BJ (cell line): ENCODE data around the gene APEX2. TPM values are rescaled to one million over a fixed set of nuclear protein-coding genes. Genes with fewer than 3 reads are reported as not detected.

Experiments used
- CTCF ChIA-PET: fragments of 350-600 bp; formaldehyde crosslinking; extraction: SDS; loops from one replicate; lab custom pipeline; 2021; ENCODE audit warnings: antibody characterized with exemption, inconsistent platforms; lab: Yijun Ruan, JAX
- POLR2A ChIA-PET: fragments of 300-600 bp; sonication (Branson Sonifier 250); formaldehyde crosslinking; extraction: SDS; loops from one replicate; lab custom pipeline; 2021; ENCODE audit warnings: antibody characterized with exemption; lab: Charles Lee
- DNase-seq: peaks from one replicate; pipeline ENCODE4 v3.0.0-alpha.2; 2011; ENCODE audit warnings: low read depth
- H3K27me3 ChIP-seq: 2 replicates; pipeline ENCODE4 v1.6.0; 2011; ENCODE audit warnings: low read length; ENCODE audit not compliant: control insufficient read depth, insufficient read depth
- H3K36me3 ChIP-seq: 2 replicates; pipeline ENCODE4 v1.5.1; 2011; ENCODE audit warnings: low read length; ENCODE audit not compliant: control insufficient read depth, insufficient read depth
- H3K4me3 ChIP-seq: 2 replicates; pipeline ENCODE4 v1.5.1; 2011; ENCODE audit warnings: low read depth, mild to moderate bottlenecking, control low read depth, low read length
- polyA plus RNA-seq: library from polyadenylated mRNA; depleted of rRNA; stranded (reverse); fragments of >200 nt; gene quantifications from 2 replicates; pipeline ENCODE4 v1.2.3, GENCODE V29; 2011
- TF ChIP-seq, protein P1 (sequence below): IDR thresholded peaks from 2 replicates; pipeline ENCODE4 v1.5.1; 2011; ENCODE audit warnings: low read depth, mild to moderate bottlenecking, control low read depth, inconsistent platforms, low read length, moderate library complexity; ENCODE audit not compliant: insufficient read depth

The APEX2 gene
- polyA plus RNA-seq, 1 experiment = 23.0 TPM

DNA sequence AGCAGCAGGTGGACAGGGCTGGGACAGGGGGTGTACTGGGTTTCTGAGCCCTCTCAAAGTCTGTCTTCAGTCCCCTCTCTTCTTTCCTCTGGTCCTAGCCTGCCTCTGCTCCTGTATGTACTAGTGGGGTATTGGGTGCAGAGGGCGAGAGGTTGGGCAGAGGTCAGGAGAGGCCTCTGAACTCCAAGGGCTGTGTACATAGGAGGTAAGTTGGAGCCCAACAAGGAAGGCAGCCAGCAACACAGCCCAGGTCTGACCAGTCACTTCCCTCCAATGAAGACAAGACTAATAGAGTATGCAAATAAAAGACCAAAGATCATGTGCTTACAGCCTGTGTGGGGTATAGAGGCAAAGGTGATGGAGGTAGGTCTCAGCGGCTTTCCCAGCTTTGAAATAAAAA is 6.1 kb upstream of the APEX2 start, which contains the start of gene PFKFB1:
Gene PFKFB1 (minus strand): TSS at position 90 of the 400 bp plus-strand sequence. CDS start 181 bp downstream, outside the sequence.
- POLR2A ChIA-PET = no interaction called here
- Histone ChIP-seq H3K27me3 (no peaks in the 10 kb centered on the region), H3K36me3 (no peaks in the 10 kb centered on the region), H3K4me3 (no peak within 1 kb of the TSS)
- TF ChIP-seq, protein P1, sequence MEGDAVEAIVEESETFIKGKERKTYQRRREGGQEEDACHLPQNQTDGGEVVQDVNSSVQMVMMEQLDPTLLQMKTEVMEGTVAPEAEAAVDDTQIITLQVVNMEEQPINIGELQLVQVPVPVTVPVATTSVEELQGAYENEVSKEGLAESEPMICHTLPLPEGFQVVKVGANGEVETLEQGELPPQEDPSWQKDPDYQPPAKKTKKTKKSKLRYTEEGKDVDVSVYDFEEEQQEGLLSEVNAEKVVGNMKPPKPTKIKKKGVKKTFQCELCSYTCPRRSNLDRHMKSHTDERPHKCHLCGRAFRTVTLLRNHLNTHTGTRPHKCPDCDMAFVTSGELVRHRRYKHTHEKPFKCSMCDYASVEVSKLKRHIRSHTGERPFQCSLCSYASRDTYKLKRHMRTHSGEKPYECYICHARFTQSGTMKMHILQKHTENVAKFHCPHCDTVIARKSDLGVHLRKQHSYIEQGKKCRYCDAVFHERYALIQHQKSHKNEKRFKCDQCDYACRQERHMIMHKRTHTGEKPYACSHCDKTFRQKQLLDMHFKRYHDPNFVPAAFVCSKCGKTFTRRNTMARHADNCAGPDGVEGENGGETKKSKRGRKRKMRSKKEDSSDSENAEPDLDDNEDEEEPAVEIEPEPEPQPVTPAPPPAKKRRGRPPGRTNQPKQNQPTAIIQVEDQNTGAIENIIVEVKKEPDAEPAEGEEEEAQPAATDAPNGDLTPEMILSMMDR = no peak
- CTCF ChIA-PET = no interaction called here
- DNase-seq = no peak

DNA sequence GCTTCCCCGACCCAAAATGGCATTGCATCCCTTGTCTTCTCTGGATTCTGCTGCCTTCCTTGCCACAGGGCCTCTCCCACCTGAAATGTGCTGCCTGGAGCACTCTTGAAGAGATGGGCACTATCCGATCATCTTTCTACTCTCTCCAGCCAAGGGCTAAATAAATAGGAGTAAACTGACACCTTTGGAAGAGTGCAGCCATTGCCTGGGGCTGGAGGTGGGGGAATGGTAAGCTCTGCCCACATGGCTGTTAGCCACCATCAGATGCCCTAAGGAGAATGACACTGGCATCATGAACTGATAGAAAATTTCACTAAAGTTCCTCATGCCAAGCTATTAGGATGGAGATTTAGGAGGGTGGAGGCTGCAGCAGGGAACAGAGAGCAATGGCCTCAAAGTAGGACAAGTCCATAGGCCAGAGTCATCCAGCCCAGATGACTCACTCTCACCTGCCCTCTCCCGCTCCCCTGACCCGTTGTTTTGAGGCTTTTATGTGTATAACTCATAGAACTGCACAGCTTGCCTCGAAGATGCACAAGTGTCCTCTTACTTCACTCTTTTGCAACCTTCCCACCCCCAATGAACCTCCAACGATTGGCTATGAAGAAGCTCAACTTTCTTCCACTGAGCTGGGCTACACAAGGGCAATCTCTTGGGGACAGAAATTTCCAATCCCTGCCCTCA is 5.4 kb upstream of the APEX2 start:
- ChIA-PET CTCF (no interaction called here), POLR2A (no interaction called here)
- DNase-seq = no peak
- Histone ChIP-seq H3K27me3 (no peaks in the 10 kb centered on the region), H3K36me3 (no peaks in the 10 kb centered on the region), H3K4me3 (no peak overlapping the region)
- TF ChIP-seq, protein P1 = no peak

DNA sequence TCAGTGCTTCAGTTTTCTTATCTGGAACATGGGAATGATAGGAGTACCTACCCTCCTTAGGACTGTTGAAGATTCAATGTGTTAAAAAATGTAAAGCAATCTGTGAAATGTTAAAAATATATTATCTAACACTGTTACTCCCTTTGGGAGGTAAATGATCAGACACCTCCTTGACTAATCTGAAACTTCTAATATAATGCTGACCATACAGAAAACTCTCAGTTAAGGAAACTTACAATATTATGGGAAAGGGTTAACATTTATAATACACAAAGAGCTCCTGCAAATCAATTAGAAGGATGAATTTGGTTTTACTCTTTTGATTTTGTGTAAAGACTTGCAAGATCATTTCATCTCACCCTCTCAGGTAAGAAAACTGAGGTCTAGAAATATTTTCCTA is 4.5 kb upstream of the APEX2 start:
- ChIA-PET CTCF (no interaction called here), POLR2A (no interaction called here)
- TF ChIP-seq, protein P1 = no peak
- Histone ChIP-seq H3K27me3 (no peaks in the 10 kb centered on the region), H3K36me3 (no peaks in the 10 kb centered on the region), H3K4me3 (no peak overlapping the region)
- no peak for DNase-seq

DNA sequence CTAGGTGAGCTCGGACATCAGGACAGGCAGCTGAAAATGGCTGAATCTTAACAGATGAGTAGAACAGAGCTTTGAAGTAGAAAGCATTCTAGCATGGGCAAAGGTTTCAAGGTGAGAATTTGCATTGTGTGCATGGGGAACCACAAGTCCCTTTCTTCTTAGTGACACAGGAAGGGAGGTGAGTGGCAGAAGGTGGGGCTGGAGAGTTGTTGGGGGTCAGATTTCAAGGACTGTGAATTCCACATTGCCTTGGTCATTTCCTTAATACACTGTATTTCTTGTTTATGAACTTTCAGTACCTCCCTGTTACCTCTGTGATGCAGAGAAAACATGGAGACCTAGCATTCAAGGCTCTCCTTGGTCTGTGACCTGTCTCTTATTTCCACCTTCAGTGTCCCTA is 4.1 kb downstream of the APEX2 start:
- POLR2A ChIA-PET = no interaction called here
- no peak for DNase-seq

DNA sequence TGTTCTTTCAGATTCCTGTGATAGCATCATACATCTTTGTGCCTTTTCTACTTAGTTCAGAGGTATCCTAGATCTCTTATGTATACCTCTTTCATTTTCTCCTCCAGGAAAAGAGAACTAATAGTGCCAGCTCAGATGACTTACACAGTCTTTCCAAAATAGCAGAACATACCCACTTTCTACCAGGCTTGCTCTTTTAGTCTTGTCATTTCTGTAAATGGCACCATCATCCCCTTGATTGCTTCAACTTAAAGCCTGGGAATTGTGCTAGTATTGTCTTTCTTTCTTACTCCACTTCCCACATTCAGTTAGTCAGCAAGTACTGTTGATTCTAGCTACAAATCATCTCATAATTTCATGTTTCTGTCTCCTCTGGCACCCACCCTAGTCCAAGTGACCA is 5.1 kb downstream of the APEX2 start:
- TF ChIP-seq, protein P1 = no peak
- H3K27me3 ChIP-seq = no peaks in the 10 kb centered on the region
- no peak for DNase-seq
- H3K36me3 ChIP-seq = peaks cover 3% of the 10 kb centered on the region; the same call in 1 of the 2 replicates
- ChIA-PET POLR2A (no interaction called here), CTCF (interaction anchor here (0.6 kb wide), 1 partner anchor 1180 kb away, joined by 3 read pairs; no protein-coding TSS in a partner anchor)
- H3K4me3 ChIP-seq = no peak overlapping the region

More for the DNA sequence above, 4.1 kb downstream of the APEX2 start:
- TF ChIP-seq, protein P1 = no peak
- no peak overlapping the region for H3K4me3 ChIP-seq
- CTCF ChIA-PET = no interaction called here
- no peaks in the 10 kb centered on the region for H3K27me3 ChIP-seq
- H3K36me3 ChIP-seq = peaks cover 3% of the 10 kb centered on the region; the same call in 1 of the 2 replicates
